RWPE1 (cell line): ENCODE data around the gene F2.

Experiments
- CTCF ChIA-PET: fragments of 350-600 bp; sonication (Branson Sonifier 250); formaldehyde crosslinking; extraction: SDS; loops from one replicate; lab custom pipeline; 2021; lab: Yijun Ruan, JAX
- POLR2A ChIA-PET: fragments of 400-600 bp; formaldehyde crosslinking; extraction: SDS; loops from one replicate; lab custom pipeline; 2020; ENCODE audit warnings: antibody characterized with exemption; ENCODE audit not compliant: low non-redundant PET; lab: Yijun Ruan, JAX
- DNase-seq: peaks from one replicate; pipeline ENCODE4 v3.0.0; 2012; ENCODE audit warnings: low spot score
- H3K27ac ChIP-seq: fragments of 450-650 bp; 2 replicates; pipeline ENCODE4 v1.5.1; 2017
- TF ChIP-seq, protein P1 (sequence below): fragments of 450-650 bp; conservative IDR thresholded peaks from 2 replicates; pipeline ENCODE4 v1.5.1; 2017; ENCODE audit warnings: low read depth, mild to moderate bottlenecking

F2 gene

DNA sequence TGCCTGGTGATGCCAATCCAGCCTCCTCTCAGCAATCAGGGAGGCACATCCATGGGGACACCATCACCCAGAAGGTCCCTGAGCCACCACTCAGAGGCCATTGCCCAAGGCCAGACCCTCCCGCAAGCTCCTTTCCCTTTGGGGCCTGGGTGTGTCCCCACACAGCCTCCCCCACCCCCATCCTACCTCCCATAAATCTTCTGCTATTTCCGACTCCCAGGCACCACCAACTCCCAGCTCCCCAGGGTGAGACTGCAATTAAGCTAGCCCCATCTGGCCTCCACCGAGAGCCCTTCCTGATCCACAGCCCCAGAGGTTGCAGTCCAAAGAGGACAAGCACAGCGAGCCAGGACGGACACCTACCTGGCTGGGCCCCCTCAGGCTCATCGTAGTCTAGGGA, 24.9 kb upstream of the F2 start:
- no peak for DNase-seq
- TF ChIP-seq, protein P1, sequence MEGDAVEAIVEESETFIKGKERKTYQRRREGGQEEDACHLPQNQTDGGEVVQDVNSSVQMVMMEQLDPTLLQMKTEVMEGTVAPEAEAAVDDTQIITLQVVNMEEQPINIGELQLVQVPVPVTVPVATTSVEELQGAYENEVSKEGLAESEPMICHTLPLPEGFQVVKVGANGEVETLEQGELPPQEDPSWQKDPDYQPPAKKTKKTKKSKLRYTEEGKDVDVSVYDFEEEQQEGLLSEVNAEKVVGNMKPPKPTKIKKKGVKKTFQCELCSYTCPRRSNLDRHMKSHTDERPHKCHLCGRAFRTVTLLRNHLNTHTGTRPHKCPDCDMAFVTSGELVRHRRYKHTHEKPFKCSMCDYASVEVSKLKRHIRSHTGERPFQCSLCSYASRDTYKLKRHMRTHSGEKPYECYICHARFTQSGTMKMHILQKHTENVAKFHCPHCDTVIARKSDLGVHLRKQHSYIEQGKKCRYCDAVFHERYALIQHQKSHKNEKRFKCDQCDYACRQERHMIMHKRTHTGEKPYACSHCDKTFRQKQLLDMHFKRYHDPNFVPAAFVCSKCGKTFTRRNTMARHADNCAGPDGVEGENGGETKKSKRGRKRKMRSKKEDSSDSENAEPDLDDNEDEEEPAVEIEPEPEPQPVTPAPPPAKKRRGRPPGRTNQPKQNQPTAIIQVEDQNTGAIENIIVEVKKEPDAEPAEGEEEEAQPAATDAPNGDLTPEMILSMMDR, result no peak
- ChIA-PET POLR2A (interaction anchor here (0.7 kb wide), 1 partner anchor 8 kb away, joined by 3 read pairs; no protein-coding TSS in a partner anchor), CTCF (interaction anchor here (0.5 to 0.6 kb wide), 2 partner anchors 25 to 334 kb away, joined by 4 read pairs; no protein-coding TSS in a partner anchor)
- peak overlapping the region; percentile 54 for H3K27ac ChIP-seq

DNA sequence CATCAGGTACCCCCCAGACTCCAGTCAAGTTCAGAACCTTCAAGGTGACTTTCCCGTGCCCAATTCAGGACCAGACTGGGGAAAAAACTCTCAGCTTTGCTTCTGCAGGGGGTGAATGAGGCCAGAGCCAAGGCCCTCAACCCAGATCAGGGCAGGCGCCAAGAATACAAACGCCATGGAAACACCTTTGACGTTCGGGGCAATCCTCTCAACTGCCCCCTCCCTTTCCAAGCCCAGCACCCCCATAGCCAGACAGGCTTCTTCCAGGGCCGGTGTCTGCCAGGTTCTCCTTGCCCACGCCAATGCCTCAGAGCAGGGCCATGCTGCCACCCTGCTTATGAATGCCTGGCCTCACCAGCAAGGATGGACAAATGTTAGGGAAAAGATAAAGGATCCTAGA, 24.4 kb upstream of the F2 start:
- TF ChIP-seq, protein P1, result no peak
- ChIA-PET CTCF (no interaction called here), POLR2A (no interaction called here)
- DNase-seq, result no peak
- peak overlapping the region; percentile 54 for H3K27ac ChIP-seq

DNA sequence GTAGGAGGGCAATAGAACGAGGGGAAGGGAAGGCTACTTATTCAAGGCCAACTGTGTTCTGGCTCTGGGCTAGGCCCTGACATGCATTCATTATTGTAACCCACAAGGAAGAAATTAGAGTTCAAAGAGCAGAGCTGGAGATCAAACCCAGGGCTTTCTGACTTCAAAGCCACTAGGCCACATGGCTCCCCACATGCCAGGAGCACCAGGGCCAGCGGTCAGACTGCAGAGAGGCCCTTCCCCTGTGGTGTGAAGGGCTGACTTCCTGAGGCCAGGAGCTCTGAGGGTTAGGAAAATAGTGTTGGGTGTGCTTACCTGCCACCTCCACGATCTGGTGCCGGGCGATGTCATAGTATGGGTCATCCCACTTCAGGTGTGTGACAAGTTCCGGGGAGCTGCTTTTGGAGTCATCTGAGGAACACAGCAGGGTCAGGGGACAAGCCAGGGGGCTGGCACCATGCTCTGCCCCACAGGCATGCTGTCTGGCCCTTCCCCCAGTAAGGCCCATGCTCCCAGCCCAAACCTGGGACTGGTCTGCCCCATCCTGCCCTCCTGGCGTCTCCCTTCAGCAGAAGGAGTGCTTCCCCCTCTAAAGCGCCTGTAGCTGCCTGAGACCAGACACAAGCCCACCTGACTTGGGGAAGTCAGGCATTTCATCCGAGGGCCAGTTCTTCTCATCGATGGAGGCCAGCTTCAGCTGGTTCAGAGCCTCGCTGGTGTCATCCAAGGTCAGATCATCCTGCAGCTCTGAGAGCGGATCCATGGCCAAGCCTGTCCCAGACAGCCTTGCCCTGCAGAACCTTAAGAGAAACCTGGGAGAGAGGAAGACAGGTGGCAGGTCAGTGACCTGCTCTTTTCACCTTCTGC, 23.4 kb upstream of the F2 start:
- ChIA-PET POLR2A (interaction anchor here (0.7 kb wide), 1 partner anchor 62 kb away, joined by 3 read pairs; no protein-coding TSS in a partner anchor), CTCF (interaction anchor here (0.5 to 0.9 kb wide), 2 partner anchors 78 to 267 kb away, joined by 5 to 6 read pairs; partner anchors contain the start of gene ATG13)
- TF ChIP-seq, protein P1, result no peak
- peak overlapping the region; percentile 54 for H3K27ac ChIP-seq
- no peak for DNase-seq

DNA sequence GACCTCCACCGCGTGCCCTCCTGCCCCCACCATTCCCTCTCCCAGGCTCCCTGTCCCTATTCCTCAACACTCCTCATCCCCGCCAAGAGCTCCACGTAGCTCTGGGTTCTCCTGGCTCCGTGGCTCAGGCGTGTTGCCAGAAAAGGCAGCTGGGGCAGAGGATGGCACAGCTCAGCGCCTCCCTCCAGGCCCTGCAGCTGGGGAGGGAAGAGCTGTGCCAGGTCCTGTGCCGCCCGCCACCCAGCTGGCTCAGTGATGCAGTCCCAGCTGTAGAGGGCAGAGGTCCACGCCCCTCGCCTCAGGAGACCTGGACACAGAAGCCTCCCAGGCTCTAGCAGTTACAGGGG, 22.8 kb upstream of the F2 start:
- POLR2A ChIA-PET, result interaction anchor here (0.7 kb wide), 1 partner anchor 62 kb away, joined by 3 read pairs; no protein-coding TSS in a partner anchor
- no peak for DNase-seq
- TF ChIP-seq, protein P1, result no peak
- H3K27ac ChIP-seq, result peak overlapping the region; percentile 54
- CTCF ChIA-PET, result no interaction called here

DNA sequence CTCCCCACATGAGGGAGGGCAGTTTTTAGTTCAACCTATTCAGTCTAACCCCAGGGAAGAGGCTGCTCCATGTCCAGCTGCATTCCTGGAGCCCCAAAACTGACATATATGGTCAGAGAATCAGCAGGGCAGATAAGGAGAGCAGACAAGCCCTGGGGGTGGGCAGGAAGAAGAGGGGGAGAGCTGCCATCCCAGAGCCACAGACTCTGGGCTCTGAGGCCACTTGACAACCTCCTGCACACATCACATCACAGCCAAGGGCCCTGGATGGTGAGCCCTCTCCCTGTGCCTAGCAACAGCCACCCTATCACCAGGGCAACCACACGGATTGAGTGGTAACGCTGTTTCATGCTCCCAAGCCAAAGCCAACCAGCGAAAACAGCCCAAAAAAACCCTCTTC, 21.7 kb upstream of the F2 start:
- TF ChIP-seq, protein P1, result no peak
- POLR2A ChIA-PET, result interaction anchor here (0.5 to 1.0 kb wide), 2 partner anchors 10 to 27 kb away, joined by 4 to 6 read pairs; no protein-coding TSS in a partner anchor
- CTCF ChIA-PET, result interaction anchor here (0.6 kb wide), 1 partner anchor 28 kb away, joined by 3 read pairs; no protein-coding TSS in a partner anchor
- no peak for DNase-seq
- H3K27ac ChIP-seq, result peak overlapping the region; percentile 54

DNA sequence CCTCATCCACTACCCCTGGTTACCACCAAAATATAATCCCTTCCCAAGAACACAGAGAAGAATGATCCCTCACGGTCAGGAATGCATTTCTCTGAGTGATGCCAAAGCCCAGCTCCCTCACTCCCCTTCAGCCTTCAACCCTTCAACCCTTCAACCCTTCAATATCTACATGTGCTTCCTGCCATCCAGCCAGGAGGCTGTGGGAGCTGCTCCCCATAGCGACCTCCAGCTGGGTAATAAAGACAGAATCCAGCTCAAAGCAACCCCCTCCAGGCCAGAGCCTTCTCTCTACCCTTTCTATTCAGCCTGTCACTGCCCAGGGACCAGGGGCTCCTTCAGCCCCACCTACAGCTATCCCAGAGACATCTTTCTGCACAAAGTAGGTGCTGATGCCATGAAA, 21.3 kb upstream of the F2 start:
- DNase-seq, result no peak
- peak overlapping the region; percentile 54 for H3K27ac ChIP-seq
- TF ChIP-seq, protein P1, result no peak
- CTCF ChIA-PET, result no interaction called here
- POLR2A ChIA-PET, result interaction anchor here (0.5 to 1.0 kb wide), 4 partner anchors 11 to 515 kb away, joined by 3 to 6 read pairs (median 4); no protein-coding TSS in a partner anchor
